Uterus (tissue), 2 donors: Measurements from ENCODE around the gene MADD.

Experiments
- POLR2A ChIP-seq, 2 donors: fragments of 450-650 bp; IDR thresholded peaks; one replicate each; pipeline ENCODE4 v1.6.1; 2016; ENCODE audit warnings: antibody characterized with exemption in 2 of 2, mild to moderate bottlenecking in 1 of 2, moderate library complexity in 1 of 2
- TF ChIP-seq, protein P1 (sequence below), 4 experiments: fragments of 200-600 bp in 2 of 4; fragments of 450-650 bp in 2 of 4; sonication (generic) in 2 of 4; IDR thresholded peaks; one replicate each; pipeline ENCODE4 v1.5.1; 2016 to 2019; ENCODE audit warnings: antibody characterized with exemption in 4 of 4, mild to moderate bottlenecking in 2 of 4, moderate library complexity in 1 of 4

DNA sequence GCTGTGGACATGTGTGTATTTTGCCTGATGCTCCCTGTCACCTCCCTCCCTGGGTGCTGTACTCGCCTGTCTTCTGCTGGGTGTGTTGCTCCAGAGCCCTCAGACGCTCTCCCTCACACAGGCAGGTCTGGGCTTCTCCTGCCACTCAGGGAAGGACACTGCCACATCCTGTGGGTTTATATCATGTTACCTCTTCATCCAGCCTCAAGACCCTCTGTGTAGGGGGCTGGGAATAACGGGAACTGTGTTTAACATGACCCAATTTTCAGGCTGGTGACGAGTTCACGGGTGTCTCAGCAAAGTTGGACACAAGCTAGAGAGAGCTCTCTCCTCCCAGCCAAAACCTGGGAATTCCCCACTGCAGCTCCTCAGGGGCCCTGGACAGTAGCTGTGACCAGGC, 58.0 kb downstream of the MADD start:
- TF ChIP-seq, protein P1, sequence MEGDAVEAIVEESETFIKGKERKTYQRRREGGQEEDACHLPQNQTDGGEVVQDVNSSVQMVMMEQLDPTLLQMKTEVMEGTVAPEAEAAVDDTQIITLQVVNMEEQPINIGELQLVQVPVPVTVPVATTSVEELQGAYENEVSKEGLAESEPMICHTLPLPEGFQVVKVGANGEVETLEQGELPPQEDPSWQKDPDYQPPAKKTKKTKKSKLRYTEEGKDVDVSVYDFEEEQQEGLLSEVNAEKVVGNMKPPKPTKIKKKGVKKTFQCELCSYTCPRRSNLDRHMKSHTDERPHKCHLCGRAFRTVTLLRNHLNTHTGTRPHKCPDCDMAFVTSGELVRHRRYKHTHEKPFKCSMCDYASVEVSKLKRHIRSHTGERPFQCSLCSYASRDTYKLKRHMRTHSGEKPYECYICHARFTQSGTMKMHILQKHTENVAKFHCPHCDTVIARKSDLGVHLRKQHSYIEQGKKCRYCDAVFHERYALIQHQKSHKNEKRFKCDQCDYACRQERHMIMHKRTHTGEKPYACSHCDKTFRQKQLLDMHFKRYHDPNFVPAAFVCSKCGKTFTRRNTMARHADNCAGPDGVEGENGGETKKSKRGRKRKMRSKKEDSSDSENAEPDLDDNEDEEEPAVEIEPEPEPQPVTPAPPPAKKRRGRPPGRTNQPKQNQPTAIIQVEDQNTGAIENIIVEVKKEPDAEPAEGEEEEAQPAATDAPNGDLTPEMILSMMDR (IDR thresholded peaks at IDR 0.05) = no peak
- no peak for TF ChIP-seq POLR2A (IDR thresholded peaks at IDR 0.05)
